OCI-LY3 (cell line): Measurements from ENCODE around the gene GPR37L1.

Experiments
- H2AFZ ChIP-seq: fragments of 200-600, 300-600 bp; shearing (Covaris generic); 2 replicates; pipeline ENCODE4 v1.6.0; 2014; ENCODE audit warnings: antibody characterized with exemption, low read depth, low read length
- H3K27ac ChIP-seq: fragments of 200-600, 300-600 bp; sonication (generic); 2 replicates; pipeline ENCODE4 v1.5.1; 2014; ENCODE audit warnings: mild to moderate bottlenecking, low read length, moderate library complexity, mixed read lengths
- H3K27me3 ChIP-seq: fragments of 200-600, 300-600 bp; sonication (generic); 2 replicates; pipeline ENCODE4 v1.6.1; 2014; ENCODE audit warnings: low read depth, low read length, mixed read lengths
- H3K36me3 ChIP-seq: fragments of 200-600, 300-600 bp; sonication (generic); replicated peaks from 2 replicates; pipeline ENCODE3; 2014; ENCODE audit warnings: low read depth, low read length, mixed read lengths
- H3K4me1 ChIP-seq: fragments of 300-600, 200-600 bp; sonication (generic); 2 replicates; pipeline ENCODE4 v1.6.1; 2014; ENCODE audit warnings: low read length, mixed read lengths
- H3K4me2 ChIP-seq: fragments of 200-600, 300-600 bp; sonication (generic); 2 replicates; pipeline ENCODE4 v1.6.1; 2014; ENCODE audit warnings: low read length, mixed read lengths
- H3K4me3 ChIP-seq: fragments of 300-600, 200-600 bp; sonication (generic); 2 replicates; pipeline ENCODE4 v1.5.1; 2014; ENCODE audit warnings: antibody characterized with exemption, mild to moderate bottlenecking, low read length, moderate library complexity
- H3K79me2 ChIP-seq: fragments of 300-600, 200-600 bp; shearing (Covaris generic); 2 replicates; pipeline ENCODE4 v1.6.1; 2014; ENCODE audit warnings: mild to moderate bottlenecking, low read length, mixed read lengths
- H3K9ac ChIP-seq: fragments of 300-600, 200-600 bp; shearing (Covaris generic); 2 replicates; pipeline ENCODE4 v1.6.0; 2014; ENCODE audit warnings: mild to moderate bottlenecking, low read length, moderate library complexity
- H3K9me3 ChIP-seq: fragments of 200-600, 300-600 bp; shearing (Covaris generic); 2 replicates; pipeline ENCODE4 v1.6.1; 2014; ENCODE audit warnings: low read length, mixed read lengths; ENCODE audit not compliant: insufficient read depth
- H4K20me1 ChIP-seq: fragments of 200-600, 300-600 bp; sonication (generic); 2 replicates; pipeline ENCODE4 v1.6.1; 2016; ENCODE audit warnings: low read length, mixed read lengths; ENCODE audit not compliant: insufficient read depth
- CTCF ChIP-seq: fragments of 200-600, 300-600 bp; sonication (generic); IDR thresholded peaks from 2 replicates; pipeline ENCODE4 v1.5.1; 2014; ENCODE audit warnings: antibody characterized with exemption, low read length, low read depth
- EZH2phosphoT487 ChIP-seq: fragments of 200-600 bp; shearing (Covaris generic); IDR thresholded peaks from 2 replicates; pipeline ENCODE4 v1.6.1; 2018; ENCODE audit warnings: antibody characterized with exemption, mixed run types, low read depth

Gene GPR37L1

GRCh38 chr1:202093858-202094257 lies 28.9 kb upstream of the GPR37L1 start:
- no peak overlapping the region for H3K27ac ChIP-seq
- H3K36me3 ChIP-seq = no peaks in the 10 kb centered on the region
- no peaks in the 10 kb centered on the region for H3K79me2 ChIP-seq
- H3K9ac ChIP-seq = no peak overlapping the region
- peaks cover 9% of the 10 kb centered on the region for H3K27me3 ChIP-seq
- no peaks in the 10 kb centered on the region for H4K20me1 ChIP-seq
- H3K9me3 ChIP-seq = no peaks in the 10 kb centered on the region
- H3K4me2 ChIP-seq = no peak overlapping the region
- no peak overlapping the region for H3K4me3 ChIP-seq
- H3K4me1 ChIP-seq = peaks cover 4% of the 10 kb centered on the region; the same call in 1 of the 2 replicates
- no peak for TF ChIP-seq EZH2phosphoT487
- TF ChIP-seq CTCF = no peak
- no peak overlapping the region for H2AFZ ChIP-seq

- Histone ChIP-seq H4K20me1 (no peaks in the 10 kb centered on the region), H3K4me3 (no peak overlapping the region), H3K36me3 (no peaks in the 10 kb centered on the region), H3K4me2 (no peak overlapping the region), H3K27me3 (no peaks in the 10 kb centered on the region), H2AFZ (no peak overlapping the region), H3K9ac (no peak overlapping the region), H3K79me2 (no peaks in the 10 kb centered on the region), H3K9me3 (no peaks in the 10 kb centered on the region), H3K27ac (no peak overlapping the region), H3K4me1 (peaks cover 10% of the 10 kb centered on the region)
- TF ChIP-seq CTCF (no peak), EZH2phosphoT487 (no peak)
Observed at GRCh38 chr1:202101184-202101583, 21.5 kb upstream of the GPR37L1 start.

GRCh38 chr1:202104073-202104472 lies 18.6 kb upstream of the GPR37L1 start:
- H3K4me1 ChIP-seq = peaks cover 15% of the 10 kb centered on the region

More at GRCh38 chr1:202104073-202104472, 18.6 kb upstream of the GPR37L1 start:
- Histone ChIP-seq H3K27me3 (no peaks in the 10 kb centered on the region), H3K79me2 (no peaks in the 10 kb centered on the region), H3K4me2 (no peak overlapping the region), H3K36me3 (no peaks in the 10 kb centered on the region), H3K27ac (no peak overlapping the region), H2AFZ (no peak overlapping the region), H4K20me1 (no peaks in the 10 kb centered on the region), H3K9me3 (no peaks in the 10 kb centered on the region), H3K4me3 (no peak overlapping the region), H3K9ac (no peak overlapping the region)
- no peak for TF ChIP-seq CTCF
- TF ChIP-seq EZH2phosphoT487 = no peak
